Measurements from ENCODE around the gene CLEC2A. TPM values are rescaled to one million over a fixed set of nuclear protein-coding genes. Genes with fewer than 3 reads are reported as not detected.

Gene CLEC2A
- total RNA-seq, 1 experiment from 2014 or later, result not detected

- Mint-ChIP-seq H3K27me3 (ENCODE audit: insufficient read depth, unreplicated experiment) (no peaks in the 10 kb centered on the region), H3K4me1 (ENCODE audit: insufficient read depth, unreplicated experiment) (no peaks in the 10 kb centered on the region), H3K27ac (ENCODE audit: low read depth, unreplicated experiment) (no peak overlapping the region), H3K4me3 (ENCODE audit: unreplicated experiment) (no peak overlapping the region), H3K36me3 (ENCODE audit: insufficient read depth, unreplicated experiment) (no peaks in the 10 kb centered on the region), H3K9me3 (ENCODE audit: unreplicated experiment) (peaks cover 17% of the 10 kb centered on the region)
- BruUV-seq (replicated peaks), result no TSS peak
- TF ChIP-seq CTCF (IDR thresholded peaks at IDR 0.05; ENCODE audit: unreplicated experiment), result no peak
- intact Hi-C loops (cut with micrococcal nuclease), result no loop called here
- POLR2A ChIA-PET, result interaction anchor here (0.6 kb wide), 1 partner anchor 391 kb away, joined by 3 read pairs; no protein-coding TSS in a partner anchor
- CTCF ChIA-PET, result interaction anchor here (1.6 kb wide), 1 partner anchor 37 kb away, joined by 3 read pairs; no protein-coding TSS in a partner anchor
- DNase-seq (ENCODE audit: unreplicated experiment), result no peak
Observed at GRCh38 chr12:9908350-9908749, 23.8 kb downstream of the CLEC2A start.

GRCh38 chr12:9907769-9908168 lies 24.4 kb downstream of the CLEC2A start:
- no peak for DNase-seq (ENCODE audit: unreplicated experiment)
- Mint-ChIP-seq H3K4me1 (ENCODE audit: insufficient read depth, unreplicated experiment) (no peaks in the 10 kb centered on the region), H3K36me3 (ENCODE audit: insufficient read depth, unreplicated experiment) (no peaks in the 10 kb centered on the region), H3K27me3 (ENCODE audit: insufficient read depth, unreplicated experiment) (no peaks in the 10 kb centered on the region), H3K27ac (ENCODE audit: low read depth, unreplicated experiment) (no peak overlapping the region), H3K4me3 (ENCODE audit: unreplicated experiment) (no peak overlapping the region), H3K9me3 (ENCODE audit: unreplicated experiment) (peaks cover 22% of the 10 kb centered on the region)
- POLR2A ChIA-PET, result interaction anchor here (0.6 kb wide), 1 partner anchor 392 kb away, joined by 3 read pairs; no protein-coding TSS in a partner anchor
- intact Hi-C loops (cut with micrococcal nuclease), result no loop called here
- no peak for TF ChIP-seq CTCF (IDR thresholded peaks at IDR 0.05; ENCODE audit: unreplicated experiment)
- BruUV-seq (replicated peaks), result no TSS peak
- CTCF ChIA-PET, result interaction anchor here (0.6 to 1.6 kb wide), 4 partner anchors 17 to 113 kb away, joined by 3 read pairs; no protein-coding TSS in a partner anchor

GRCh38 chr12:9906873-9907272 lies 25.3 kb downstream of the CLEC2A start:
- no peak for TF ChIP-seq CTCF (IDR thresholded peaks at IDR 0.05; ENCODE audit: unreplicated experiment)
- no TSS peak for BruUV-seq (replicated peaks)
- intact Hi-C loops (cut with micrococcal nuclease), result no loop called here
- no peaks in the 10 kb centered on the region for H3K27me3 Mint-ChIP-seq (ENCODE audit: insufficient read depth, unreplicated experiment)
- no peak for DNase-seq (ENCODE audit: unreplicated experiment)
- ChIA-PET POLR2A (interaction anchor here (1.7 kb wide), 1 partner anchor 20 kb away, joined by 7 read pairs; no protein-coding TSS in a partner anchor), CTCF (interaction anchor here (0.5 to 3.1 kb wide), 10 partner anchors 10 to 200 kb away, joined by 3 to 13 read pairs (median 4); no protein-coding TSS in a partner anchor)
- no peaks in the 10 kb centered on the region for H3K4me1 Mint-ChIP-seq (ENCODE audit: insufficient read depth, unreplicated experiment)
- no peaks in the 10 kb centered on the region for H3K36me3 Mint-ChIP-seq (ENCODE audit: insufficient read depth, unreplicated experiment)
- H3K27ac Mint-ChIP-seq (ENCODE audit: low read depth, unreplicated experiment), result no peak overlapping the region
- H3K9me3 Mint-ChIP-seq (ENCODE audit: unreplicated experiment), result peaks cover 26% of the 10 kb centered on the region
- H3K4me3 Mint-ChIP-seq (ENCODE audit: unreplicated experiment), result no peak overlapping the region

DNA sequence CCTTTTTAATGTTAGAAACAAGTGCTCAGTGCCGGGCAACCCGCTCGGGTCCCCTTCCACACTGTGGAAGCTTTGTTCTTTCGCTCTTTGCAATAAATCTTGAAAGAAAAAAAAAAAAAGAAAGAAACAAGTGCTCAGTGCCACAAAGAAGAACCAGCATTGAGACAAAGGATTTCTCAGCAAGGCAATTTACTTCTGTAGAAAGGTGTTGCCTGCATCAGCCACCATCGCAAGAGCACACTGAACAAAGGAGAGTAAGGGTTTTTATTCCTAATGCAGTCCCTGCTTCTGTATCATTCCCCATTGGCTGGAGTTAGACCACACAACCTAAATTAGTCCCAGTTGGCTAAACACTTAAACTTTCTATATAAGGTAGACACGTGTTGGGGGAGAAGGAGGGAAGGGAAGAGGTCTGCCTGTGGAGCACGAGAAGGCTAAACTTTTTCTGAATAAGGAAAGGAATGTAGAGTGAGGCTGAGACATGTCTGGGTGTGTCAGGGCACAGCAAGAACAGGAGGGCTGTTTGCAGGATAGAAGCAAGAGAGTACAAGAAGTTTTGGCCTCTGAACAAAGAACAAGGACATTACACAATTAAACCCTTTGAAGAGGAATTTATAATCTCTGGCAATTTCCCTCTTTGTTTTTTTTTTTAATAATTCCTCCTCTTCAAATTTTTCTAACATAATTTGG lies 29.5 kb downstream of the CLEC2A start:
- no peaks in the 10 kb centered on the region for H3K4me1 Mint-ChIP-seq (ENCODE audit: insufficient read depth, unreplicated experiment)
- H3K27ac Mint-ChIP-seq (ENCODE audit: low read depth, unreplicated experiment), result peak overlapping the region; percentile 51
- H3K4me3 Mint-ChIP-seq (ENCODE audit: unreplicated experiment), result no peak overlapping the region
- no peak for TF ChIP-seq CTCF (IDR thresholded peaks at IDR 0.05; ENCODE audit: unreplicated experiment)
- no TSS peak for BruUV-seq (replicated peaks)
- H3K27me3 Mint-ChIP-seq (ENCODE audit: insufficient read depth, unreplicated experiment), result no peaks in the 10 kb centered on the region
- no peaks in the 10 kb centered on the region for H3K36me3 Mint-ChIP-seq (ENCODE audit: insufficient read depth, unreplicated experiment)
- peaks cover 9% of the 10 kb centered on the region for H3K9me3 Mint-ChIP-seq (ENCODE audit: unreplicated experiment)
- POLR2A ChIA-PET, result no interaction called here
- CTCF ChIA-PET, result interaction anchor here (0.9 to 1.3 kb wide), 3 partner anchors 13 to 152 kb away, joined by 3 to 5 read pairs (median 4); no protein-coding TSS in a partner anchor
- DNase-seq (ENCODE audit: unreplicated experiment), result peak; percentile 15
- intact Hi-C loops (cut with micrococcal nuclease), result no loop called here

Measured in MCF 10A (cell line).